Stimulated activated CD8-positive, alpha-beta memory T cell treated with anti-CD3 and anti-CD28 coated beads, Interleukin-7, amount 100 ng/mL, for 48 hours (primary cell): Measurements from ENCODE around the gene ALG1L2.
A peak's percentile ranks its signal among the peaks of the same experiment; 100 is the strongest.
"Not testable (repeated sequence)": the region's sequence is repeated elsewhere in the genome, so short reads cannot be mapped to it uniquely, and the experiment has no call there.

Source experiments
- DNase-seq, 2 donors: peaks; one replicate each; pipeline ENCODE4 v3.0.0-alpha.2; 2020; ENCODE audit warnings: low read depth in 1 of 2; ENCODE audit errors: extremely low read depth in 1 of 2

Gene ALG1L2

DNA sequence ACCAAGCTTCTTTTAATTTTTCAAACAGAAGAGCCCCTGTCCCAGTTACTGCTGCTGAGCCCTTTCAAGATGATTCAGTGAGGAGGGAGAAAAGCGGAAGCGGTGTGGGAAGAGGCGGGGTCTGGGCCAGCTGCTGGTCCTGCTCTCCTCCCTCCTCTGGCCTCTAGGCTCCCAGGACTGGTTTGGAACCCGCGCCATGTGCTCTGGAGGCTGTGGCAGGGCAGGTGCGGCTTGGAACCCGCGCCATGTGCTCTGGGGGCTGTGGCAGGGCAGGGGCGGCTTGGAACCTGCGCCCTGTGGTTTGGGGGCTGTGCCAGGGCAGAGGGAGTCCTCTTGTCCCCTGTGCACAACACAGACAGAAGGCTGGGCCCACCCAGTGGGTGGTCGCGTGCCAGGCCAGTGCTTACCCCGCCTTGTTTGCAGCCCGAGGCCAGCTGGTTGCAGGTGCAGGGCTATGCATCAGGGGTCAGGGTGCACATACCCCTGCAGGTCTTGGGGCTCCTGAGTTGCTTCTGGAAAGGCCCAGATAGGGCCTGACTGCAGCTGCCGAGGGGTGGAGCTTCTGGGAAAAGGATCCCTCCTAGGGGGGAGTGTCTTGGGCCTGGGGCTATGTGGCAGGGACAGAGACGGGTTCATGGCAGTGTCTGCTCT lies 12.2 kb downstream of the ALG1L2 start:
- DNase-seq, result no peak

DNA sequence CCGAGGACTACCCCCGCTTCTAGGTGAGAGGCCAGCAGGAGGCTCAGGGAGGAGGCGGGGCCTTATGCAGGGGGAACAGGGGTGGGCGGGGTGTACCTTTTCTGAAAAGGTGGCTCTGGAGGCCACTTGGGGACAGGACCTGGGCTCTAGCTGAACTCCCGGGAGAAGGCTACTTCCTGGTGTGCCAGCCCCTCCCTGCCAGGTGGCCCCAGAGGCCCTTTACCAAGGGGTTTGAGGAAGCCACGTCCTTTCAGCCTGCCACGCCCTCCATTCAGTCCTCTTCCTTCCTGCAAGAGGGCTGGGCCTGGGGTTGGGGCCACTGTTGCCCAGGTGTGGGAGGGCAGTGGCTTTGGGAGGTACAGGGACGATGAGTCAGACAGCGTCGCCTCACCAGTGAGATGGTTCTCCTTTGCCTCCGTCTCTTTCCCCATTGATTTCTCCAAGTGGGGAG lies 12.9 kb downstream of the ALG1L2 start:
- not testable (repeated sequence) for DNase-seq

DNA sequence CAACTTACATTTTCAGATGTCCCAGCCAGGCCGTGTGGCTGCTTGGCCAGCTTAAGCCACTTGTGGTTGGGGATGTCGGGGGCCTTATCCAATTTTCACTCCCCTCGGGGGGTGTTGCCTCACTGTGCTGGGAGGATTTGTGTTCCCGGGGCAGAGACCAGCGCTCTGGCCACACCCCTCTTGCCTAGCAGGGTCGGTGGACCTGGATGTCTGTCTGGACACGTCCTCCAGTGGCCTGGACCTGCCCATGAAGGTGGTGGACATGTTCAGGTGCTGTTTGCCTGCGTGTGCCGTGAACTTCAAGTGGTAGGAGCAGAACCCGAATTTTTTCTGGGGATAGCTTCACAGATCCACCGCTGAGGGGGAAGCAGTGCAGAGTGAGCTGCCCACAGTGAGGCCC lies 14.2 kb downstream of the ALG1L2 start:
- DNase-seq, result not testable (repeated sequence)

DNA sequence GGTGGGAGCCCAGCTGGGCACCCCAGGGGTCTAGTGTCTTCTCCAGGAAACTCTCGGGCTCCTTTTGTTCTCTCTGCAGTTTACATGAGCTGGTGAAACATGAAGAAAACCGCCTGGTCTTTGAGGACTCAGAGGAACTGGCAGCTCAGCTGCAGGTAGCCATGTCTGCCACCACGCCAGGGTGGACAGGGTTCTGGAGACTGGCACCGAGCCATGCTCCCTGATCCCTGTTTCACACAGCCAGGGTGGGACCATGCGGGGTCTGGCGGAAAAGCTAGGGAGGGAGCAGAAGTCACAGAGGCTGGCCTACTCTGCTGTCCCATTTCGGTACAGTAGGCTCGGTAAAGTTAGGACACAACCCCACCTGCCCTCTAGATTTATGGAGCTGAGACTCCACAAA lies 15.5 kb downstream of the ALG1L2 start:
- DNase-seq, result not testable (repeated sequence)

DNA sequence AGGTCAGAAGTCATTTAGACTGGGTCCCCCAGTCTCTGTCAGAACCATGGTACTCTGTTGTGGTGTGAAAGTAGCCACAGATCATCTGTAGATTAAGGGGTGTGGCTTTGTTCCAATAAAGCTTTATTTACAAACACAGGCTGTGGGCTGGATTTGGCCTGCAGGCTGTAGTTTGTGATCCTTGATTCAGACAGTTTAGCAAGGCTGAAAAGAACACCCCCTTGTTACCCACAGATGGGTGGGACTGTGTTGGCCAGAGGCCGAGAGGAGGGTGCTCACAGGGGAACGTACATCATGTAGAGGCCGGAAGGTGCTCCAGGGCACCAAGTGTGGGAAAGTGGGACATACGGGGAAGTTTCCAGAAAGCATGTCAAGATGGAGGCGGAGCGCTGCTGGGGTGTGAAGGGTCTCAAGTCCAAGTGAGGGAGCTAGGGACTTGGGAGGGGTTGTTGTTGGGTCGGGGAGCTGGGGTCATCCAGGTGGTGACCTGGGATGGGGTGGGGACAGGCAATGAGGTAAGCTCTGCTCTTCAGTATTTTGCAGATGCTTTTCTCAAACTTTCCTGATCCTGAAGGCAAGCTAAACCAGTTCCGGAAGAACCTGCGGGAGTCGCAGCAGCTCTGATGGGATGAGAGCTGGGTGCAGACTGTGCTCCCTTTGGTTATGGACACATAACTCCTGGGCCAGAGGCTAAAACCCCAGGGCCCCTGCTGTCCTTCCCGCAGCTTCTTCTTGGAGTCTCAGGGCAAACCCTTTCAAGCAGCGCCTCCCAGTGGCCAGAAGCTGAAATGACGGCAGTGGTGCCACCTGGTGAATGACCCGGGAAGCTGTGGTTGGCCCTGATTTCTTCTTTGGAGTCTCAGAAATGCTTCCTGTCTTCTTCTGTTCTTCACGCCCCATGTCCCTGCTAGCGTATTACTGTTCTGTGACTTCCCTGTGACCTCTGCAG lies 16.3 kb downstream of the ALG1L2 start:
- not testable (repeated sequence) for DNase-seq

DNA sequence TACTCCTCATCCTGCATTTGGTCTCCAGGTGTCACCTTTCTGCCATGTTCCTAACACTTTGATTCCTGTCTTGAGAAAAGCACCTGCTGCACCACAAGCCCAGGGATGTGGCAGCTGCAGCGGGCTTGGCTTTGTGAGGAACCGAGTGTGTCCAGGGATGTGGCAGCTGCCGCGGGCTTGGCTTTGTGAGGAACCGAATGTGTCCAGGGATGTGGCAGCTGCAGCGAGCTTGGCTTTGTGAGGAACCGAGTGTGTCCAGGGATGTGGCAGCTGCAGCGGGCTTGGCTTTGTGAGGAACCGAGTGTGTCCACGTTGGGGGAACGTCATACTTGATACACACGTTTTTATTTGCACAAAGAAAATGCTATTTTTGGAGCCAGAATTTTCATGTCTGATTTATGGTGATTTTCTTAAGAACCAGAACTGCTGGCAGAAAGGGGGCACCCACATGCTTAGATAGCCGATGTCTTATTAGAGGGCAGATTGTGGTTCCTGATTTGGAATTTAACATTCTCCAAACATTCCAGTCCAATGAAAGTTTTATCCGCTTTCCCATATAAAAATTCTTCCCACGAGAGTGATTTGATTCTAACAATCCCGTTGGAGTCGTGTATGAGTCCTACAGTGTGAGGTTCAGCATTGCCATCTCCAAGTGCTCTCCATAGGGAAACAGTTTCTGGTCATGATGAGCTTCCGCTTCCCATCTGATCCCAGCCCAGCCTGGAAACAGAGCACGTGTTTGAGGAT lies 17.2 kb downstream of the ALG1L2 start:
- not testable (repeated sequence) for DNase-seq

DNA sequence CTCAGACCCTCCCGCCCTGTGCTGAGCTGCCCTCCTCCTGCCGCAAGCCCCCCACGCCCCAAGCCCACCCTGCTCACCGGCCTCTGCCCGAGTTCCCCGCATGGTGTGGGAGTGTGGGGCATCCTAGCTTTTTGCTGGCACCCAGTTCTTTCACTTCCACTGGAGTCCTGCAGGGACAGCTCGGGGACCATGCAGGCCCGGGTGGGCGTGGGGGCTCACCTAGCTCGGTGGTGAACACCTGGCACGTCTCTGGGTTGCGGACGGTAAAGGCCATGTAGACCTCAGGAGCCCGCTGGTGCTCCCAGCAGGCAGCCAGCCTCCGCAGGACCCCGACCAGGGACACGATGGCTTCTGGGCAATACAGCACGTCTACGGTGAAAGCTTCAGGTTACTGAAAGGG lies 20.9 kb downstream of the ALG1L2 start:
- DNase-seq, result not testable (repeated sequence)

DNA sequence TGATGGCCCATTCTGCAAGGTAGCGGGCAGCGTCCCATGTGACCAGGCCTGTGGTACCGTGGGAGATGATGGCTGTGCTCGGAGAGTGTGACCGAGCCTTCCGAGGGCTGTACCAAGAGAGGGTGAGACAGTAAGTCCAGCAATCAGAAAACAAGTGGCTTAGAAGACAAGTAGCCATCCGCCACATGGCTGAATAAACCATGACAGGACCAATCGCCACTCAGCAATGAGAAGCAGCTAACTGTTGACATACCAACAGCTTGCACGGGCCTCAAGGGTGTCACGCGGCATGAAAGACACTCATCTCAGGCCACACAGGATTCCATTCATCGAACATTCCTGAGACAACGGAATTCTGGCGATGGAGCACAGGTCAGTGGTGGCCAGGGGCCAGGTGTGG lies 22.6 kb downstream of the ALG1L2 start:
- DNase-seq, result not testable (repeated sequence)

DNA sequence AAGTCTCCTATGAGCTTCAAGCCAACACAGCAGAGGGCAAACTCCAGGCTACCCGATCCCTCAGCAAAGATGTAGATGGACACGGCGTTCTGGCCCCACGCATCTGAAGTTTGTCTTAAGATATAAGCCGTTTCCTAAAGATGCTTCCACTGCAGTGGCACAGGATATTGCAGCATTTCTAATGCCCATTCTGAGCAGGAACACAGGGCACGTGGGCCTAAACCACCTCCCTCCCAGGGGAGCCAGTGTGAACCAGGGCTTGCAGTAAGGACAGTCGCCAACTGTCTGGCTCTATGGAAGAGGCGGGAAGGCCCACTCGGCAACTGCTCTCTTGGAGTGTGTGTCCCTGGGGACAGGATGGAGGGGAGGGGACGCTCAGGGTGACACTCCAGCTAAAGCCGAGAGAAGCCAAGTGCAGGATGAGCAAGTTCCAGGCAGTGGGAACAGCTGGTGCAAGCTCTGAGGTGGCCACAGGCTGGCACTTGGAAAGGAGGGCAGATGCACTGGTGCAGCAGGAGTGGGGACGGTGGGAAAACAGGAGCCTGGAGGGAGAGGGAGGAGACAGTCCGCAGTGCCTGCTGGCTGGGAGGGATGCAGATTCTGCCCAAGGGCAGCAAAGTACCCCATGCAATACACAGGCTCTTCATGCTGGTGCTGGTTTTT lies 25.8 kb downstream of the ALG1L2 start:
- DNase-seq, result not testable (repeated sequence)

DNA sequence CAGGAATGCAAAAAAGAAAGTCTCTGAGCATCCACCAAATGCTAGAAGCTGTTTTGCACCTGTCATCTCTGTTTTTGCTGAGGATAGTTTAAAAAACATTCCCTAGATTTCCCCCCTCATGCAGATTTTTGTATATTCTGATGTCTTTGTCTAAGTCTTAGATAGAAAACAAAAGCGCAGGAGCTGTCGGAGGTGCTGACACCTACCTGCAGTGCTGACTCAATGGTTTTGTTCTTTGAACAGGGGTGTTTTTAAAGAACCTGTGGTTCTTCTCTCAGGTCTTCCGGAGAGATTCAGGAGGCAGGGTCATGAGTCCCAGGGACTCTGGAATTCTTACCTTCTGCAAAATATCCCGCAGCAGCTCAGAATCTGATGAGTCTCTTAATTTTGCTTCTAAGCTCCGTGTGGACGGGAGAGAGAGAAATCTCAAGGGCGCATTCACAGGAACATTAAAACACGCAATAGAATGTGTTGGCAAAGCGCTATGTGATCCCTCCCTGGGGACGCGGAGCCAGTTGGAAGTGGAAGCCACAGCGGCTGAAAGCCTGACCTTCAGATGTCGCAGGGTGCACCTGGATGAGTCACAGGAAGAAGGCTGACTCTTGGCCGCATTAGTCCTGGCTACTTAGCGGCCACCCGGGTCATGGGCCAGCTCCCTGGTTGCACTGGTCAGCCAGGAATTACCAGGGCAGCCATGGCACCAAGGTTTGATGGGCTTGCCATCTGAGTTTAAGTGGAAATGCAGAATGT lies 27.4 kb downstream of the ALG1L2 start:
- not testable (repeated sequence) for DNase-seq

DNA sequence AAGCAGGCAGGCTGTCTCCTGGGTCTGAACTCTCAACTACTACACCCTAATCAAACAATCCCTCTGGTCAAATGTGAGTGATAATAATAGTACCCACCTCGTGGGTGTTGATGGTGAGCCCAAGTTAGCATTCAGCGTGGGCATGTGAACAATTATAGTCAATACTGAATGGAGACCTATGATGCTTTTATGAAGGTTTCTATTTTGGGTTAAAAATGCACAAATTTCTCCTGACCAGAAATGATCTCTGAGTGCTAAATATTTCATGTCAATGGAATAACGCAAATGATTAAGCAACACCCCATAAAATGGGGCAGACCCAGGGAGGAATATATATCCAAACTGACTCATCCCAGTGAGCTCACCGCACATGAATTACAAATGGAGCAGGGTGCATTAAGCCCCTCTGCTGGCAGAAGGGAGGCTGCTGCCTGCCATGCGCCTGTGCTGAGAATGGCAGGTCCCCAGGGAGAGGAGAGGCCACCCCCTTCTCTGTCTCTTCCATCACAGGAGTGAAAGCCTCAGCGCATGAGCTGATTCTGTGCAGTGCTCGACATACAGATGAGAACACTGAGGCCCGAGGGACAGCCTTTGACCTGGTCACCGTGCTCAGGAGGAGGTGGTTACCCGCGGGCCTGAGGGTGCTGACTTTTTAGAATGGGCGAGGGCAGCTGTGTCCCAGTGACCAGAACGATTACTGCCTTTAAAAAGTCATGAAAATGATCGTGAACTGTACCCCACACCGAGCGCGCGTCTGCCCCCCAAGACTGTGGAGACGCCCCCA lies 28.9 kb downstream of the ALG1L2 start:
- DNase-seq, result not testable (repeated sequence)

DNA sequence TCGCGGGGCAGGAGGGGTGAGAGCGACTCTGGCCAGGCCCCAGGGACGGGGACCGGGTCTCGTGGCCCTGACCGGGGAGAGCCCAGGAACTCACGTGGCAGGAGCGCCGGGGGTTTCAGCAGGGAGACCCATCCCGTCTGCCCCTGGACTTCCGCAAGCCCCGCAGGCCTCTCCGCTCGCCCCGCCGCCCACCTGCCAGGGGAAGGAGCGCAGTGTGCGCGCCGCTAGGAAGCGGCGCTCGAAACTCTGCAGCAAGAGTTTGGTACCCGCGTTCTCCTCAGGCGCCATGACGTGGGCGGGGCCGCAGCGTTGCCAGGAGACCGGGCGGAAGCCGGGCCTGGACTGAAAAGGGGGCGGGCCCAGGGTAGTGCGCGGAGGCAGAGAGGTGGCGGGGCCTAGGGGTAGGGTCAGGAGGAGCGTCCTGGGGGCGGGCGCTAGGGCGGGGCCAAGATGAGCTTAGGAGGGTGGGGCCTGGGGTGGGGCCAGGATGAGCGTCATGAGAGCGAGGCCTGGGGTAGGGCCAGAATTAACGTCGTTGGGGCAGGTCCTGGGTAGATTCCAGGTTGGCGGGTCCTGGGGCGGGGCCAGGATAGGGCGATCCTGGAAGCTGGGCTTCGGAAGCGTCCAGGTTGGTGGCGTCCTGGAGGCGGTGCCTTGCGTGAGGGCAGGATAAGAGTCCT lies 29.7 kb downstream of the ALG1L2 start:
- peak; percentile 95 to 99 for DNase-seq

DNA sequence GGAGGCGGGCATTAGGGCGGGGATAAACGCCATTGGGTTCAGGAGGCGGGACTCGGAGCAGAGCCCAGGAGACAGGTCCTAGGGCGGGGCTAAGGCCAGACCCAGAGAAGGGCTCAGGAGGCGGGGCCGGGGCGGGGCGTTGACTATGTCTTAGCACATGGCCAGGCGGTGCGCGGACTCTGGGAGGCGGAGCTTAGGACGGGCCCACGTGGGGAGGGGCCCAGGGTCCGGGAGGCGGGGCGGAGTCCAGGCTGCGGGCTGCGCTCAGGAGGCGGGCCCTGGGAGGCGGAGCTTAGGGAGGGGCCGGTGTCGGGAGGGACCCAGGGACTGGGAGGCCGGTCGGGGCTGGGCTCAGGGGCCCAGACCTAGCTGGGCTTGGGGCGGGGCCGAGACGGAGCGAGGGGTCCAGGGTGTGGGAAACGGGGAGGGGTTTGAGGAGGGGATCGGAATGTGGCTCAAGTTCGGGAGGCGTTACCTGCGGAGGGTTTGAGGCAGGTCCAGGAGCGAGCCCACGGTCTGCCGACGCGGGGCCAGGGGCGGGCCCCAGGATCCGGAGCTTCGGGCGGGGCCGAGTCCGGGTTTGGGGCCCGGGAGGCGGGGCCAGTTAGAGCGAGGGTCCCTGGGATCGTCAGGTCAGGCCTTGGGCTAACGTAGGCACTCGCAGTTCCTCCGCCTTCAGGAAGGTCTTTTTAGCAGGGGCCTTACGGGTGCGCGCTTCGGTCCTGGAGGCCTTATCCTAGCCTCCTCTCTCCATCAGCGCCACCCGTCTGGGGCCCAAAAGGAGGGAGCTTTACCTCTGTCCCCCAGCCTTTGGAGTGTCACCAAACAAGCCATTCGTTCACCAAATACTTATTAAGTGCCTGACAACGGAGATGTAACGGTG lies 30.5 kb downstream of the ALG1L2 start:
- peak; percentile 98 to 99 for DNase-seq

DNA sequence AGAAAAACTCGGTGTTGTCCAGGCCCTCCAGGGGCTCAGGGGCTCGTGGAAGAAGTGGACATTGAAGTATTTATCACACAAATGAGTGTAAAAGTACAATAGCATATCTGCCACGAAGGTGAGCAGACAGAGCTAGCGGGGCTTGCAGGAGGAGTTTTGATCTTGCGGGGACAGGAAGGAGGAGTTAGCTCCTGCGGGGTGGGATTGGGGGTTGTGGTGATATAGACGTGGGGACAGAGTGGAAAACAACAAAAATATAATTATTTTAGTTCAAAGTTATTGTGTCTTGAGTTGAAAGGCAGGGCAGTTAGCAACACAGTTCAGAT lies 31.1 kb downstream of the ALG1L2 start:
- DNase-seq, result not testable (repeated sequence)

DNA sequence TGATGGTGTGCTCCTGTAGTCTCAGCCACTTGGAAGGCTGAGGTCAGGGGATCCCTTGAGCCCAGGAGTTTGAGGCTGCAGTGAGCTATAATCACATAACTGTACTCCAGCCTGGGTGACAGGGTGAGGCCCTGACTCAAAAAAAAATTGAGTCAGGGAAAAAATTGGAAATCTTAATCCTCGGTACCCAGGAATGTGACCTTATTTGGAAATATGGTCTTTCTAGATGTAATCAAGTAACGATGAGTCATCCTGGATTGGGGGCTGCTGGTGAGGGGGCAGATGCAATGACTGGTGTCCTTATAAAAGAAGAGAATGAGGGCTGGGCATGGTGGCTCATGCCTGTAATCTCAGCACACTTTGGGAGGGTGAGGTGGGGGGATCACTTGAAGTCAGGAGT lies 33.8 kb downstream of the ALG1L2 start:
- DNase-seq, result not testable (repeated sequence)

DNA sequence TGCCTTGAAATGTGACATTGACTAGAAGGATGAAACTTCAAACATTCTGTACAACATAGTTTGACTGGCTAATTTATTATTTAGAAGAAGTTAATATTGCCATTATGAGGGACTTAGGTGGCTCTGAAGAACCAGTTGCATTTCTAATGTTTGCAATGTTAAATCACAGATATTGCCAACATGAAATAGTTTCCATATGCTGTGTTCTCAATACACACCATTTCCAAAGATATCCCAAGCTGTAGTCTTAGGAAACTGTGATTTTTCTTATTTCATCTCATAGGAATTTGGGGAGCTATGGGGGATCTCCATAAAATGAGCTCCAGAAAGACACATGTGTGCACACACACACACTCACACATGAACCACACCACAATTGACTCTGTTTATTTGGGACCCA lies 36.3 kb downstream of the ALG1L2 start:
- DNase-seq, result no peak

DNA sequence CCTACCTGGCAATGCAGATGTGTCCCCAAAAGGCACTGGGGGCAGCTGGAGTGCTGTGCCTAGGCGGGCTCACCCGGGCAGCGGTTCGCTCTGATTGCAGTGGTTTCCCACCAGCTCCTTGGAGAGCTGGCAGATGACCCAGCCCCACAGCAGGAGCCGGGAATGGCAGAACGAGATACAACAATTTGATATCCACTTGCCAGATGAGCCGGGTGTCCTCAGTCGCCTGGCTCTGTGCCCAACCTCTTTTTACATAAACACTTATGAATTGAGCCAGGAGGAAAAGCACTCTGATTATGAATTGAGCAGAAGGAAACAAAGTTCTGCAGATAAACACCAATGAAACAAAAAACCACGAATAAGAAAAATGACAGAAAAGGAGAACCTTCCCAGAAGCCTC lies 38.2 kb downstream of the ALG1L2 start:
- not testable (repeated sequence) for DNase-seq

DNA sequence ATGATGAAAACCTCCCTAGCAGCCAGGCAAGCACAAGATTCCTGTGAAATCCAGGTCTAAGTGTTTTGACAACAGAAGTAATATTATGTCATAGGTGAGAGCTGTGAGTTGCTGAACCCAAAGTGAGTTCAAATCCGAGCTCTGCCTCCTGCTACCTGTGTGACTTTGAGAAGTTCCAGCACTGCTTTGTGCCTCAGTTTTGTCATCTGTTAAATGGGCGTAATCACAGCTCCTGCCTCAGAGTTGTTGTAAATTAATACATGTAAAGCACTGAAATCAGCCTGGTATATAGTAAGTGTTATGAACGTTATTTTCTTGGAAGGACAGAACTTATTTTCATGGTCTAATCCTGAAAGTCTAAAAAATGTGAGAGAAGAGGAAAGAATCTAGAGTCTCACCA lies 38.7 kb downstream of the ALG1L2 start:
- DNase-seq, result not testable (repeated sequence)
